Effector memory CD4-positive, alpha-beta T cell (primary cell): ENCODE results near the gene ABHD12.
"Not testable (repeated sequence)": the region's sequence is repeated elsewhere in the genome, so short reads cannot be mapped to it uniquely, and the experiment has no call there.

ENCODE experiments used
- DNase-seq, 3 donors: peaks; one replicate each; pipeline ENCODE4 v3.0.0-alpha.2; 2020
- H3K27ac ChIP-seq: 2 replicates; pipeline ENCODE4 v1.7.0; 2013; ENCODE audit warnings: mild to moderate bottlenecking, low read length, moderate library complexity; ENCODE audit not compliant: insufficient read depth, poor library complexity, severe bottlenecking
- H3K27me3 ChIP-seq: replicated peaks from 2 replicates; pipeline ENCODE4 v1.7.0; 2013; ENCODE audit warnings: mild to moderate bottlenecking, low read length; ENCODE audit not compliant: insufficient read depth, control insufficient read depth, poor library complexity, severe bottlenecking
- H3K36me3 ChIP-seq: 2 replicates; pipeline ENCODE4 v1.7.0; 2013; ENCODE audit warnings: mild to moderate bottlenecking, low read length, moderate library complexity; ENCODE audit not compliant: control insufficient read depth, insufficient read depth
- H3K4me1 ChIP-seq: 2 replicates; pipeline ENCODE4 v1.7.0; 2013; ENCODE audit warnings: low read length, mild to moderate bottlenecking; ENCODE audit not compliant: control insufficient read depth, insufficient read depth, poor library complexity, severe bottlenecking
- H3K4me3 ChIP-seq: 2 replicates; pipeline ENCODE4 v1.7.0; 2013; ENCODE audit warnings: low read length, low read depth, mild to moderate bottlenecking; ENCODE audit not compliant: insufficient read depth, poor library complexity, severe bottlenecking
- H3K9me3 ChIP-seq: 2 replicates; pipeline ENCODE4 v1.7.0; 2013; ENCODE audit warnings: mild to moderate bottlenecking, low read length, moderate library complexity; ENCODE audit not compliant: control insufficient read depth

Gene ABHD12

DNA sequence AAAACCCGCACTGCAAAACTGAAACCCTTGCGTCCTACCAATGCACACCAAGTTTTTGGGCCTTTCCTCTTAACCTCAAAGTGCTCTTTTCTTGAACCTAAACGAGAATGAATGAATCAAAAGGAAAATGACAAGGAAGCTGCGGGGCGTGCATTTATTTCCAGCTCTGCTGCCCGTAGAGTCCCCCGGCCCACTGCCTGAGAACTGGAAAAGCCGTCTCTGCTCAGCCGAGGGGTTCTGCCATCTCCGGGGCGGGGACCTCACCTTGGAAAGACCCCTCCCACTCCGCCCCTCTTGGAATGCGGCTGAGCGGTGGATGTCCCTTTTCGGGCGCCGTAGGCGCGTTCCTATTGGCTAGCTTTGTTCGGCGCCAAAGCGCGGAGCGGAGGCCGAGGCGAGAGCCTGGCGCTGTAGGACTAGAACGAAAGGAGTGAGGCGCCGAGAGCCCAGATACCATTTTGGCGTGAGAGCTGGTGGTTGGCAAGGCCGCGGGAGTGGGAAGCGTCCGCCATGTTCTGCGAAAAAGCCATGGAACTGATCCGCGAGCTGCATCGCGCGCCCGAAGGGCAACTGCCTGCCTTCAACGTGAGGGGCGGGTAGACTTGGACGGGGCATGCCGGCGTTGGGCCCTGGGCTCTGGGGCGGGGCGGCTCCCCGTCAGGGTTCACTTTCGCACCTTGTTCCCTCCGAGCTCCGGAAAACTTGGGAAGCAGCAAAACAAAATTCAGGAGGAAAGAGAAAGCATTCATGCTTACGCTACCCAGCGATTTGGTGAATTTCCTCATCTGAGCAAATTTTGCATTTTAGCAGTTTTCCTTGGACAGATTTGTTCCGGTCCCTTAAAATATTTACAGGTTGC, 16.9 kb upstream of the ABHD12 start, which contains the start of gene GINS1:
Gene GINS1 (plus strand): TSS at position 363 of the 859 bp plus-strand sequence. CDS start 148 bp downstream, at position 511.
- Histone ChIP-seq H3K9me3 (peaks cover 9% of the 10 kb centered on the region), H3K4me3 (peak within 1 kb of the TSS; percentile 84), H3K27me3 (no peaks in the 10 kb centered on the region), H3K27ac (peak within 1 kb of the TSS; percentile 18), H3K4me1 (no peaks in the 10 kb centered on the region), H3K36me3 (no peaks in the 10 kb centered on the region)
- peak; percentile 46 to 65 (median 56) for DNase-seq

DNA sequence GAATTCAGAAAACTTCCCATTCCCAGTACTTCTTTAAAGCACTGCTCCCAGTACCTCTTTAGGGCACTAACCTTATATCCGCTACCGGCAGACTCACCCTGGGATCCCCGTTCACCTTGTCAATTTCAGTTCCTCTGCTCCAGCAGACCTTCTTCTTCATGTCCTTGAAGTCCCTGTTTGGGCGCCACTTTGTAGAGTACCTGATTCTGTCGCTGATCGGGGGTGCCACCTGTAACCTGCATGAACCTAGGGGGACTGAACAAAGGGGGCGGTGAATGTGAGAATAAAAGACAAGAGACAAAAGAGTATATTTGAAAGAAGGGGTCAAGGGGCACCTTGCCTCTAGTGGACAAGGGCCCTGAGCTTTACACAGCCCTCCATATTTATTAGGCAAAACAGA, 11.9 kb upstream of the ABHD12 start:
- H3K9me3 ChIP-seq, result peaks cover 9% of the 10 kb centered on the region
- H3K4me1 ChIP-seq, result no peaks in the 10 kb centered on the region
- H3K27me3 ChIP-seq, result no peaks in the 10 kb centered on the region
- no peak for DNase-seq
- no peak overlapping the region for H3K4me3 ChIP-seq
- no peaks in the 10 kb centered on the region for H3K36me3 ChIP-seq
- no peak overlapping the region for H3K27ac ChIP-seq

DNA sequence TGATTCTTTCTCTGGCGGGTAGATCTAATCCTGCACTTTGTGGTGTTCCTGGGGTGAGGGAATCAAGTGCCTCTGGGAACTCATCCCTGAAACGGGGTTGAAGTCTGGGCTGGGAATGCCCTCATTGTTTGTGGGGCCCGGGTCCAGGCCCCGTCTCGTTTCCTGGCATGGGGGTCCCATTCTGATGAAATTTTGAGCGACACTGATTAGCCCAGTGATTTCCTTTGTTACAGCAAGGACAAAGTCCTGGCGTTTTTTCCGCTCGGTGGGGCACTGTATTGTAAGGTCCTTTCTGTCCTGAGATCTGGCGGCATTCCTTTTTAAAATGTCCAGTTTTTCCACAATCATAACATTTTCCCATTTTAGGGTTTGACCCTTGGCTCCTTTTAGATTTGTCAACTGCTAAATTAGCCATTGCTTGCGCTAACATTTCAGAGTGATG, 9.7 kb upstream of the ABHD12 start:
- not testable (repeated sequence) for H3K4me1 ChIP-seq, H3K4me3 ChIP-seq, H3K27me3 ChIP-seq, H3K9me3 ChIP-seq, DNase-seq, H3K27ac ChIP-seq, H3K36me3 ChIP-seq

DNA sequence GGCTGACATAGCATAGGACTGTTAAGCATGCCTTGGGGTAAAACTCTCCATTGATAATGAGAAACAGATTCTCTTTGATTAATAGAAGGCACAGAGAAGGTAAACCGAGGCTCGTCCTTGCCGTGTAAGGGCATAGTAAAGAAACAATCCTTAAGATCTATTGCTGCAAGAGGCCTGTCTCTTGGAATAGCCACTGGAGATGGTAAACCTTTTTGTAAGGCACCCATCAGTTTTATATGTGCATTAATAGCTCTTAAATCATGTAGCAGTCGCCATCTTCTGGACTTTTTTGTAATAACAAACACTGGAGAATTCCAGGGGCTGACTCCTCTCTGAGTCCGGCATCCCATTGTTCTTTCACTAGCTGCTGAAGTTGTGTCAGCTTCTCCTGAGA, 8.4 kb upstream of the ABHD12 start:
- Histone ChIP-seq H3K27me3 (no peaks in the 10 kb centered on the region), H3K4me1 (no peaks in the 10 kb centered on the region), H3K36me3 (no peaks in the 10 kb centered on the region), H3K27ac (no peak overlapping the region), H3K9me3 (peaks cover 9% of the 10 kb centered on the region), H3K4me3 (no peak overlapping the region)
- DNase-seq, result no peak

DNA sequence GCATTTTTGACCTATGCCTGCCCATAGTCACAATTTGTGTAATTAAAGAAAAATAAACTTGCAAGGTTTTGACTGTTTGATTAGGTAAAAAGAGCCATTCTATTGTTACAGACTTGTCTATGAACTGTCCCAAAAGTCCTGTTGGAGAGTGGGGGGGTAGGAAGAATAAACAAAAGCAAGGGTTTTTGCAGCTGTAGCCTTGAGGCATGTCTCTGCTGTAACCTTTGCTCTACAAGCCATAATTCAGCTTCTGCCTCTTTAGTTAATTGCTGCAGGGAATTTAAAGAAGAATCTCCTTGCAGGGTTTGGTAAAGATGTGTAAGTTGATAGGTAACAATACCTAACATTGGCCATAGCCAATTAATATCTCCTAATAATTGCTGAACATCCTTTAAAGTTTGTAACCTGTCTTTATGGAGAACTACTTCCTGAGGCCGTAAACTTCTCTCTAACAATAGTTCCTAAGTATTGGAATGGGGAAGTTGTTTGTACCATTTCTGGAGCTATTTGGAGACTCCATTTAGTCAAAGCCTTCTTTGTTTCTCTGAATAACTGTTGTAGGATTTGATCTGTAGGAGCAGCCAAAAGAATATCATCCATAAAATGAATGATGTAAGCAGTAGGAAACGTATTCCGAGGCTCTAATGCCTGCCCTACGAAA, 7.9 kb upstream of the ABHD12 start:
- no peak for DNase-seq
- Histone ChIP-seq H3K27me3 (no peaks in the 10 kb centered on the region), H3K36me3 (no peaks in the 10 kb centered on the region), H3K4me3 (no peak overlapping the region), H3K9me3 (peaks cover 9% of the 10 kb centered on the region), H3K27ac (no peak overlapping the region), H3K4me1 (no peaks in the 10 kb centered on the region)

DNA sequence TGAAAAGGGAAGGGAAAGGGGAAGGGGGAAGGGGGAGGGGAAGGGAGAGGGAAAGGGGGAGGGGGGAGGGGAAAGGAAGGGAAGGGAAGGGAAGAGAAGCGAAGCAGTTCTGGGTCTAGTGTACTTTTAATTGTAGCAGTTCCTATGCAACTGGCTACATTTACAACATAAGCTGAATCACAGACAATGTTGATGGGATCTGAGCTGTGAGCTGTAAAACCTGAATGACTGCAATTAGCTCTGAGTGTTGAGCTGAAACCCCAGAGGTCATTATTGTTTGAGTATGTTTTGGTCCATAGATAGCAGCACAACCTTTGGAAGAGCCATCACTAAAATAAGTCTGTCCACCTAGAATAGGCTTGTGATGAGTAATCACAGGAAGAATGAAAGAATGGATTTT, 7.2 kb upstream of the ABHD12 start:
- Histone ChIP-seq H3K9me3 (peaks cover 2% of the 10 kb centered on the region), H3K4me3 (no peak overlapping the region), H3K27ac (no peak overlapping the region), H3K4me1 (no peaks in the 10 kb centered on the region), H3K27me3 (no peaks in the 10 kb centered on the region), H3K36me3 (no peaks in the 10 kb centered on the region)
- DNase-seq, result no peak

DNA sequence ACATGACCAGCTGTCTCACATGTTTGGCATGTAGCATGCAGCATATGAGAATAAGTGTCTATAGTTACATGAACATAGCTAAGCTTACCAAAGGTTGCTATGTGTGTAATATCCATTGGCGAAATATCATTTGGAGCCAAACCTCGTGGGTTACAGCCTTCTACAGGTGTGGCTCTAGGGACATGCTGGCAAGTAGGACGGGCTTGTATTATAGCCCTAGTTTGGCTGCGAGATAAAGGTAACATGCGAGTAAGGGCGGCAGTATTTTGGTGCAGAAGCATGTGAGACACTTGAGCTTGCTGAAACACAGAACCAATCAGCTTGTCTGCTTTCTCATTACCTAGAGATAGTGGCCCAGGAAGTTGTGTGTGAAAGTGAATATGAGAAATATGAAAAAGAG, 6.5 kb upstream of the ABHD12 start:
- Histone ChIP-seq H3K4me1 (no peaks in the 10 kb centered on the region), H3K36me3 (no peaks in the 10 kb centered on the region), H3K27ac (no peak overlapping the region), H3K9me3 (no peaks in the 10 kb centered on the region), H3K27me3 (no peaks in the 10 kb centered on the region), H3K4me3 (no peak overlapping the region)
- DNase-seq, result no peak

DNA sequence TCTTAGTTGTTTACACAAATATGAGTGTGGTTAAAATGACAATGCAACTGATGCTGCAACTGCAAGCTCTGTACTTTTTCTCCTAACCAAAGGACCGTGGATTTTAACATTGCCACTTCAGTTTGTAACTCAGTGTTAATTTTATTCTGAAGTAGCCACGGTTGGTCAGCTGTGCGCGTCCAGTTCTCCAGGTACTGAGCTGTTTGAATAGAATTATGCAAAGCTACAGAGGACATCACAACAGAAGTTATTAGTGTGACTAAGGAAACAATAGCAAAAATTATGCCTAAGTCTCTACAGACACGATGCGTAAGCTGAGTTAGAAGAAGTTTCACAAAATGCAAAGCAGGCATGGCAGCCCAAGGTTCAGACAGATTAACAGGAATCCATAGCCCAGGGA, 4.4 kb upstream of the ABHD12 start:
- Histone ChIP-seq H3K36me3 (no peaks in the 10 kb centered on the region), H3K27me3 (no peaks in the 10 kb centered on the region), H3K9me3 (no peaks in the 10 kb centered on the region), H3K27ac (no peak overlapping the region), H3K4me3 (no peak overlapping the region), H3K4me1 (peaks cover 7% of the 10 kb centered on the region)
- no peak for DNase-seq

DNA sequence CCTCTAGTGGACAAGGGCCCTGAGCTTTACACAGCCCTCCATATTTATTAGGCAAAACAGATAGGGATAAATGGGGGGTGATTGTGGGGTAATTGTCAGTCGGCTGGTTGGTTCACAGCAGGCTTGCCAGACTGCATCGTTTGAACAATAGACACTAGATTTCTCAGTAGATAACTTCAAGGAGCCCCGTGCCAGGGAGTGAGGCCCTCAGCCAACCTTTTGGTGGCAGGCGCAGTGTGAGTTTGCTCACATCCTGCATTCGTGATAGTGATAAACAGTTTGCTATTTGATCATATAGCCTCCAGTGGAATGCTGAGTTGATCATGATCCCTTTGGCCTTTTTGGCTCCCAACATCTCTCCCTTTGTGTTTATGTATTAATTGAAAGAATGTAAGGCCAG, 3.6 kb upstream of the ABHD12 start:
- Histone ChIP-seq H3K36me3 (no peaks in the 10 kb centered on the region), H3K27ac (no peak overlapping the region), H3K9me3 (no peaks in the 10 kb centered on the region)

DNA sequence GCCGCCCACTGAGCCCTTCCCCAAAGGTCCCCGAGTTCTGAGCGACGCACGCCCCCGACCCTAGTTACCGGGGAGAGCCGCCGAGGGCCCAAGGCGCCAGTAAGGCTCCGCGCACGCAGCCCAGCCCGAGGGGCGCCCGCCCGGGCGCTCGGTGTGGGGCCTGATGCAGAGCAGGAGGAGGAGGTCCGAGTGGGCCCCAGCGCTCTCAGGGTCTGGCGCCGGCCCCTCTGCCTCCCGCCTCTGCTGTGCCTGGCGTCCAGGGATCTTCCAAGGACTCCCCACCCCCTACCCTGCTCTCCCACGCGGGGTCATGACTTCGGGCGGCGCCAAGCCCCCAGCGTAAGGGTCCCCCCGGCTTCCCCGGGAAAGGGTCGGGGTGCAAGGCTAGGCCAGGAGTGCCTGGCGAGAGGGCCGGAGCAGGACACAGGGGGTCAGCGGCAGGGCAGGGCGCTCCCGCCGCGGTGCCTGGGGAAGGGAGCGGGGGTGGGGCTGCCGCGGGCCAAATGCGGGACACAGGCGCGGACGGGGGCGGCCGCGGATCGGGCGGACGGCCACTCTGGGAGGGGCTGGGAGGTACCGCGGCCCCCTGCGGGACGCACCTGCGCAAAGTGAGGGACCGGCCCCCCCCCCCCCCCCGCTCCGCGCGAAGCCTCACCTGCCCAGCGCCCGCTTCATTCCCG, 637 bp downstream of the ABHD12 start:
- no peaks in the 10 kb centered on the region for H3K9me3 ChIP-seq
- peak overlapping the region; percentile 53 for H3K27ac ChIP-seq
- peak overlapping the region; percentile 87 for H3K4me3 ChIP-seq
- no peaks in the 10 kb centered on the region for H3K27me3 ChIP-seq
- peaks cover 7% of the 10 kb centered on the region for H3K4me1 ChIP-seq
- H3K36me3 ChIP-seq, result no peaks in the 10 kb centered on the region
- peak in 1 of 3 donors; percentile 6 for DNase-seq

More for the DNA sequence above, 3.6 kb upstream of the ABHD12 start:
- no peak overlapping the region for H3K4me3 ChIP-seq
- H3K4me1 ChIP-seq, result peaks cover 7% of the 10 kb centered on the region
- H3K27me3 ChIP-seq, result no peaks in the 10 kb centered on the region
- no peak for DNase-seq
